Vagina (tissue), 2 donors: ENCODE measurements around the gene VNN1.

Experiments used
- POLR2A ChIP-seq, 2 donors: fragments of 450-650 bp; IDR thresholded peaks; one replicate each; pipeline ENCODE4 v1.6.1; 2017; ENCODE audit warnings: antibody characterized with exemption in 2 of 2, mild to moderate bottlenecking in 2 of 2, moderate library complexity in 2 of 2
- POLR2AphosphoS5 ChIP-seq, 2 donors: sonication (generic); formaldehyde crosslinking; IDR thresholded peaks; one replicate each; pipeline ENCODE4 v1.9.0; 2017; ENCODE audit warnings: antibody characterized with exemption in 2 of 2, mild to moderate bottlenecking in 2 of 2, low read depth in 1 of 2; ENCODE audit not compliant: insufficient read depth in 1 of 2
- TF ChIP-seq, protein P1 (sequence below), 3 experiments: fragments of 450-650 bp in 2 of 3; fragments of 200-600 bp in 1 of 3; sonication (generic) in 1 of 3; IDR thresholded peaks; one replicate each; pipeline ENCODE4 v1.5.1; 2017 to 2019; ENCODE audit warnings: antibody characterized with exemption in 3 of 3, mild to moderate bottlenecking in 2 of 3, moderate library complexity in 2 of 3

DNA sequence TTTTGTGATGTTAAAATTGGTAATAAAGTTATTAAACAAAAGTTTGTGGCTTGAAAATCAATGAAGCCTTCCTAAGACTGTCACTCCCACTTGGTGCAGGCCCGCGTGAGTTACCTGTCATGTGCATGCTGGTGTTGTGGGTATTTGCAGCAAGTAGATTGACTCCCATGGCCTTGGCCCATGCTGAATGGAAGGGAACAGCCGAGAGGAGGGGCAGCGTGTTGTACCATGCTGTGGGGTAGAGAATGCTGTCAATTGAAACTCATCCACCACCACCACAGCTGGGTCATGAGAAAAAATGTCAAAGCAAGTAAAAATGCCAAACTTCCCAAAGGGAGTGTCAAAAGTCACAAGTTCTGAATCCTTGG, 12.7 kb upstream of the VNN1 start:
- TF ChIP-seq POLR2AphosphoS5 (IDR thresholded peaks at IDR 0.05; ENCODE audit: insufficient read depth in 1 of 2, low read depth in 1 of 2) (no peak), POLR2A (IDR thresholded peaks at IDR 0.05) (no peak)
- TF ChIP-seq, protein P1, sequence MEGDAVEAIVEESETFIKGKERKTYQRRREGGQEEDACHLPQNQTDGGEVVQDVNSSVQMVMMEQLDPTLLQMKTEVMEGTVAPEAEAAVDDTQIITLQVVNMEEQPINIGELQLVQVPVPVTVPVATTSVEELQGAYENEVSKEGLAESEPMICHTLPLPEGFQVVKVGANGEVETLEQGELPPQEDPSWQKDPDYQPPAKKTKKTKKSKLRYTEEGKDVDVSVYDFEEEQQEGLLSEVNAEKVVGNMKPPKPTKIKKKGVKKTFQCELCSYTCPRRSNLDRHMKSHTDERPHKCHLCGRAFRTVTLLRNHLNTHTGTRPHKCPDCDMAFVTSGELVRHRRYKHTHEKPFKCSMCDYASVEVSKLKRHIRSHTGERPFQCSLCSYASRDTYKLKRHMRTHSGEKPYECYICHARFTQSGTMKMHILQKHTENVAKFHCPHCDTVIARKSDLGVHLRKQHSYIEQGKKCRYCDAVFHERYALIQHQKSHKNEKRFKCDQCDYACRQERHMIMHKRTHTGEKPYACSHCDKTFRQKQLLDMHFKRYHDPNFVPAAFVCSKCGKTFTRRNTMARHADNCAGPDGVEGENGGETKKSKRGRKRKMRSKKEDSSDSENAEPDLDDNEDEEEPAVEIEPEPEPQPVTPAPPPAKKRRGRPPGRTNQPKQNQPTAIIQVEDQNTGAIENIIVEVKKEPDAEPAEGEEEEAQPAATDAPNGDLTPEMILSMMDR (IDR thresholded peaks at IDR 0.05) = no peak
